Esophagus (tissue), 2 donors: ENCODE results near the gene PLK4. TPM values are rescaled to one million over a fixed set of nuclear protein-coding genes. Genes with fewer than 3 reads are reported as not detected.

Experiments
- H3K27ac ChIP-seq, 2 donors: one replicate each; pipeline ENCODE4 v1.5.1; 2013; ENCODE audit warnings: low read depth in 2 of 2, mild to moderate bottlenecking in 2 of 2, inconsistent platforms in 1 of 2, low read length in 1 of 2, moderate library complexity in 1 of 2
- H3K27me3 ChIP-seq, 2 donors: one replicate each; pipeline ENCODE4 v1.6.1; 2013; ENCODE audit warnings: low read length in 2 of 2, control low read depth in 1 of 2, mild to moderate bottlenecking in 1 of 2; ENCODE audit not compliant: insufficient read depth in 2 of 2, control insufficient read depth in 1 of 2
- H3K36me3 ChIP-seq, 2 donors: one replicate each; pipeline ENCODE4 v1.6.1; 2013; ENCODE audit warnings: low read length in 1 of 2; ENCODE audit not compliant: control insufficient read depth in 2 of 2, insufficient read depth in 2 of 2
- H3K4me1 ChIP-seq, 2 donors: one replicate each; pipeline ENCODE4 v1.6.1; 2013; ENCODE audit warnings: low read length in 1 of 2; ENCODE audit not compliant: control insufficient read depth in 2 of 2, insufficient read depth in 2 of 2
- H3K4me3 ChIP-seq, 2 donors: one replicate each; pipeline ENCODE4 v1.5.1; 2013; ENCODE audit warnings: low read length in 2 of 2, mild to moderate bottlenecking in 2 of 2, low read depth in 1 of 2, moderate library complexity in 1 of 2
- H3K9me3 ChIP-seq, 2 donors: one replicate each; pipeline ENCODE4 v1.6.1; 2013; ENCODE audit warnings: mild to moderate bottlenecking in 2 of 2, low read depth in 1 of 2, low read length in 1 of 2, moderate library complexity in 1 of 2; ENCODE audit not compliant: control insufficient read depth in 2 of 2, insufficient read depth in 1 of 2
- WGBS, 2 donors: extraction: QIAGEN DNeasy Blood & Tissue Kit; methylation state at CpG; one replicate each; pipeline ENCODE4 v1.1.7; 2013; 5-methylcytosine and 5-hydroxymethylcytosine counted together
- polyA plus RNA-seq, 2 donors: library from polyadenylated mRNA; stranded (reverse); fragments of 200-250 nt; gene quantifications; one replicate each; pipeline ENCODE4 v1.2.3, GENCODE V29; 2013
- donor health status: healthy with polysubstance abuse.
- donor health status: Bipolar disorder and iron deficiency.

The PLK4 gene
- 1 to 10 TPM; 4.0 to 6.1 TPM for polyA plus RNA-seq

DNA sequence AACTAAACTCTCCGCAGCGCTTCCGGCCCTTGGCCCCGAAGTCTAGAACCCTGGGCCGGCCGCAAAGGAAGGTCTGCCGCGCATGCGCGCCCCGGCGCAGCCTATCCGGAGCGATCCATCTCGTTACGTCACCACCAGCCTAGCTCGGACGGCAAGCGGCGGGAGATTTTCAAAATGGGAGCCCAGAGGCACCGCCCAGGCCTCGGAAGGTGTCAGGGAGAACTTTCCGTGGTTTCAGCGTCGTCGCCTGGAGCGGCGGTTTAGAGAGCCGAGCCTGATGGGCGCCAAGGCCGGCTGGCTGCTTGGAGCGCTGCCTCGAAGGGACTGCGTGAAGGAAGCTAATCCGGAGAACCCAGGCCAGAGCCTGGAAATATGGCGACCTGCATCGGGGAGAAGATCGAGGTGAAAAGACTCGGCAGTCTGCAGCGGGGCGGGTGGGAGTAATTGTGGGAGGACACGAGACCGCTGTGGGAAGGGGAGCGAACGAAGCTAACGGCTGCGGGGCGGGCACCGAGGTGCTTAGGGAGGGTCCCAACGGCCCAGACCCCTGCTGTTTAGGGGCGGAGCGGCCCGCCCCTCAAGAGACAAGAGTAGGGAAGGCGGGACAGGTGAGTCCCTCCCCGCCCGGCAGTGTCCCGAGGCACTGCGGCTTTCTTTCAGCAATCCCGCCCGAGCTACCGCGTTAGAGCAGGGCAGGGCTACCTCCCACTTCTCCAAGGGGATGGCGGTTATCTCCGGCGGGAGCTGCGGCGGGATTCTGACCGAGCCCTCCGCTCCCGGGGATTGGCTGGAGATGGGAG is at the start of gene PLK4:
Gene PLK4, plus strand, starts transcription at position 131 of the 800 bp plus-strand sequence. Its CDS starts 242 bp downstream, at position 373.
- WGBS, 2 donors = 0 to 1% methylated on average over 55 to 70 of the region's 70 CpGs
- H3K36me3 ChIP-seq = no peaks in the 10 kb centered on the region
- peaks cover 0 to 2% of the 10 kb centered on the region in 2 donors for H3K4me1 ChIP-seq
- peak within 1 kb of the TSS; percentile 92 to 94 for H3K27ac ChIP-seq
- peak within 1 kb of the TSS; percentile 79 to 92 for H3K4me3 ChIP-seq
- H3K9me3 ChIP-seq = no peaks in the 10 kb centered on the region
- H3K27me3 ChIP-seq = no peaks in the 10 kb centered on the region

DNA sequence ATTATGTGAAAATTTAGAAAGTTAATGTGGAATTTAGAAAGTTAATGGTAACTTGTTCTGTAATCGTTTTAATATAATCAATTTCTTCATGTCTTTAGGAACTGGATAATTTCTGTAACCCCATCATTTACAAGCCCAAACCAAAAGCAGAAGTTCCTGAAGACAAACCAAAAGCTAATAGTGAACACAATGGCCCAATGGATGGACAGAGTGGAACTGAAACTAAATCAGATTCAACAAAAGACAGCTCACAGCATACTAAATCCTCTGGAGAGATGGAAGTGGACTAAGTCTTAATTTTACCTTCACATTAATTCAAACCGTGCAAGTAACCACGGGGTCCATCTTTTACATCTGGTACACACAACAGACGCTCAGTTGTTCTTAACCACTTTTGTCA is 48.1 kb upstream of the PLK4 start:
- no peaks in the 10 kb centered on the region for H3K9me3 ChIP-seq
- WGBS, 2 donors = 91% methylated on average over 4 of the region's 4 CpGs
- no peak overlapping the region for H3K27ac ChIP-seq
- H3K27me3 ChIP-seq = no peaks in the 10 kb centered on the region
- no peak overlapping the region for H3K4me3 ChIP-seq
- H3K36me3 ChIP-seq = no peaks in the 10 kb centered on the region
- H3K4me1 ChIP-seq = no peaks in the 10 kb centered on the region

DNA sequence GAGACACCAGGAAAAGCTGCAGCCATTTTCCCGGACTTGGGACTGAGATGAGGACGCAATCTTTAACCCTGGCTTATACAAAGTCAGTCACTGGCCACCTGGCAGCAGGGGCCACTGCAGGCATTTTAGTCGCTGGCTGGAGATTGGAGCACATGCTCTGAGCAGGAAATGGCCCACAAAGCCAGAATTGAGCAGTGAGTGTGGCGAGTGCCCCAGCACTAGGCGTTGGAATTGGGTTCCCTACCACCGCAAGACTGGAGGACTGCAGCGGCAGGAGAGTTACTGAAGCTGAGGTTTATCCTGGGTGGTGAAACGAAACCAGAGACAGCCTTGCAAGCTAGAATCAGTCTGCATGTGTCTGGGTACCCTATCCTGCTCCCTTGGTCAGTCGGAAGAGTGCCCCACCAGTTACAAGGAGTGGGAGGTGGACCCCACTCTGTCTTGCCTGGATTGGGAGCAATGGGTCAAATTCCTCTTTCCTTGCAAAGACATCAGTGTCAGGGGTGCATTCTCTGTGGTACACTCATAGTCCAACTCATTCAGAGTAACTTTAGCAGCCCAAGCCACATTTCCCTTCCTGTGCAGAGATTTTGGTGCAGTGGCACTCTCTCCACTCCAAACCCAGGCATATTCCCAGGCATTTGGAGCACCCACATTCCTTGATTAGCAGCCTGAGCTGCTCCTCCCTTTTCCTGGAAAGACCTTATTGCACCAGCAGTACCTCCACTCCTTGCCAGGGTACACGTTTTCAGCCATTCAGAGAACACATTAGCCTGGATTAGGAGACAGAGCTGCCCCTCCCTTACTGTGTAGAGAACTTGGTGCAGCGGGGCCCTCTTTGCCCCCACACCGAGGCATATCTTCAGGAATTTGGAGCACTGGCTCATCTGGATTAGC is 36.7 kb upstream of the PLK4 start:
- no peaks in the 10 kb centered on the region for H3K27me3 ChIP-seq
- H3K4me3 ChIP-seq = no peak overlapping the region
- H3K36me3 ChIP-seq = no peaks in the 10 kb centered on the region
- no peaks in the 10 kb centered on the region for H3K9me3 ChIP-seq
- H3K4me1 ChIP-seq = peaks cover 0 to 13% of the 10 kb centered on the region in 2 donors
- H3K27ac ChIP-seq = no peak overlapping the region
- WGBS, 2 donors = 88 to 93% methylated on average over 12 of the region's 12 CpGs

DNA sequence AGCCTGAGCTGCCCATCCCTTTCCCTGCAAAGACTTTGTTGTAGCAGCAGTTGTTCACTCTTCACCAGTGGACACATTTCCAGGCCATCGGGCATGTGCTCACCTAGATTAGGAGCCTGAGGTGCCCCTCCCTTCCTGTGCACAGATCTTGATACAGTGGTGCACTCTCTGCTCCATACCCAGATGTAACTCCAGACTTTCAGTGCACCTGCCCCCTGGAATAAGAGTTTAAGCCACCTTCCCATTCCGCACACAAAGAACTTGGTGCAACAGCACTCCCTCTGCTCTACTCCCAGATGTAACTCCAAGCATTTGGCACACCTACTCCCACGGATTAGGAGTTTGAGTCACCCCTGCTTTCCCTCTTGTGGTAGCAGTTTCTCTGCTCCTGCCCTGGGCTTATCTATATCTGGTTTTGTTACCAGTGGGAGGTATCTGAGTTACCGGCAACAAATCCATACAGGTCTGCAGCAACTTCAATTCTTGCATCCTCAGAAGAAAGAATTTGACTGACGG is 36.0 kb upstream of the PLK4 start:
- 68 to 74% methylated on average over 5 of the region's 5 CpGs for WGBS, 2 donors
- H3K4me3 ChIP-seq = no peak overlapping the region
- no peaks in the 10 kb centered on the region for H3K9me3 ChIP-seq
- no peaks in the 10 kb centered on the region for H3K27me3 ChIP-seq
- no peak overlapping the region for H3K27ac ChIP-seq
- peaks cover 0 to 13% of the 10 kb centered on the region in 2 donors for H3K4me1 ChIP-seq
- no peaks in the 10 kb centered on the region for H3K36me3 ChIP-seq

DNA sequence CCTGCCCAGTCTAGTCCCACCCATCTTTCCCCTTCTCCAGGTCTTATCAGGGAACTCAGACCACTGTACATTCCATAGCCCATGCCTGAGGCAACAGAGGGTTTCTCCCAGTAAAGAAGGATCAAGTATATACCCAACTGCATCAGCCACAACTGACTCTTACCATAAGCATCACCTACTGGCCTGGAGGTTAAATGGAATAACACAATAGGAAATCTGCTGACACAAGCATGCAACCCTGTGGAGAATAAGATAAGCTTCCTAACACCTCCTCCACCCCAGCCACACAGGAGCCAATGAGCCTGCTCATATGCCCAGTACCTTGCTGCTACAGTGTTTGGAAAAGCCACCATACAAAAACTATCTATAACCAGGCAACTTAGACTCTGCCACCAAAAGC is 34.6 kb upstream of the PLK4 start:
- Histone ChIP-seq H3K4me1 (peaks cover 0 to 13% of the 10 kb centered on the region in 2 donors), H3K27me3 (no peaks in the 10 kb centered on the region), H3K9me3 (no peaks in the 10 kb centered on the region), H3K36me3 (no peaks in the 10 kb centered on the region), H3K4me3 (no peak overlapping the region), H3K27ac (no peak overlapping the region)

DNA sequence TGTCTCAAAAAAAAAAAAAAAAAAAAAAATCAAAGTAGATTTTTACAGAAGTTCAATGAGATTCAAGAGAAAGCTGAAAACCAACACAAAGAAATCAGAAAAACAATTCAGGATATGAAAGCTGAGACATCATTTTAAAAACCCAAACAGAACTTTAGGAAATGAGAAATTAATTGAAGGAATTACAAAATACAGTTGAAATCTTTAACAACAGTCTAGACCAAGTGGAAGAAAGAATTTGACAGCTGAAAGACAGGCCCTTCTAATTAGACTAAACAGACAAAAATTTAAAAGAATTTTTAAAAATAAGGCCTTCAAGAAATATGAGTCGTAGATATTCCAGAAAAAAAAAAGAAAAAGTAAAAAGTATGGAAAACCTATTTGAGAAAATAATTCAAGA is 33.9 kb upstream of the PLK4 start:
- Histone ChIP-seq H3K9me3 (no peaks in the 10 kb centered on the region), H3K4me1 (peaks cover 0 to 13% of the 10 kb centered on the region in 2 donors), H3K36me3 (no peaks in the 10 kb centered on the region), H3K4me3 (no peak overlapping the region), H3K27me3 (no peaks in the 10 kb centered on the region), H3K27ac (no peak overlapping the region)
- 89 to 98% methylated on average over 1 of the region's 1 CpG for WGBS, 2 donors

DNA sequence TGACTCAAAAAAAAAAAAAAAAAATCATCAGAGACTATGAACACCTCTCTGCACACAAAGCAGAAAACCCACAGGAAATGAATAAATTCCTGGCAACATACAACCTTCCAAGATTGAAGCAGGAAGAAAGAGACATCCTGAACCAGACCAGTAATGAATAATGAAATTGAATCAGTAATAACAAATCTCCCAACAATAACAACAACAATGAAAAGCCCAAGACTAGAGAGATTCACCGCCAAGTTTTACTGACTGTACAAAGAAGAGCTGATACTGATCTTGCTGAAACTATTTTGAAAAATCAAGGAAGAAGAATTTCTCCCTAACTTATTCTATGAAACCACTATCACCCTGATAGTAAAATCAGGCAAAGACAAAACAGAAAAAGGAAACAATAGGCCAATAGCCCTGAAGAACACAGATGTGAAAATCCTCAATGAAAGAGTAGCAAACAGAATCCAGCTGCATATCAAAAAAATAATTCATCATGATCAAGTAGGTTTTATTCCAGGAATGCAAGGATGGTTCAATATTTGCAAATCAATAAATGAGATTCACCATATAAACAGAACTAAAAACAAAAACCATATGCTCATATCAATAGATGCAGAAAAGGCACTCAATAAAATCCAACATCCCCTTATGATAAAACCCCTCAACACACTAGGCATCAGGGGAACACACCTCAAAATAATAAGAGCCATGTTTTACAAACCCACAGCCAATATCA is 31.0 kb upstream of the PLK4 start:
- H3K4me3 ChIP-seq = no peak overlapping the region
- no peaks in the 10 kb centered on the region for H3K27me3 ChIP-seq
- H3K27ac ChIP-seq = no peak overlapping the region
- no peaks in the 10 kb centered on the region for H3K36me3 ChIP-seq
- WGBS, 2 donors = 92 to 93% methylated on average over 1 of the region's 1 CpG
- peaks cover 0 to 2% of the 10 kb centered on the region in 2 donors for H3K4me1 ChIP-seq
- no peaks in the 10 kb centered on the region for H3K9me3 ChIP-seq

DNA sequence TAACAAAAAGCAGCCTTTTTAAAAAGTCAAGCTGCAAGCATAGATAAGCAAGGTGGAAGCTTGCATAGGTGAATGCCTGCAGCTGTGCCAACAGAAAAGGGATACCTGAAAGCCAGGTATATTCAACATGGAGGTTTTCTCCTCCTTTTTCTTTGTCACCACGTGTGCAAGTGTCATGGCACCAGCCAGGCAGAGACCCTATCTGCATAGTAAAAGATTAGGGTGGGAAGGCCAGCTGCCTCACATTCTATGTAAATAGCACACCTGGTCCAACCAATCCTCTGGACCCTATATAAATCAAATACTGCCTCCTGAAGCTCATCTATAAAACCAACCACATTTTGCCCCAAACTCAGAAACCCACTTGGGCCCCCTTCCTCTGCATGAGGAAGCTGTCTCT is 28.0 kb upstream of the PLK4 start:
- no peak overlapping the region for H3K4me3 ChIP-seq
- no peaks in the 10 kb centered on the region for H3K27me3 ChIP-seq
- H3K27ac ChIP-seq = no peak overlapping the region
- H3K9me3 ChIP-seq = no peaks in the 10 kb centered on the region
- no peaks in the 10 kb centered on the region for H3K36me3 ChIP-seq
- peaks cover 2 to 5% of the 10 kb centered on the region in 2 donors for H3K4me1 ChIP-seq
- WGBS, 2 donors = 29 to 33% methylated on average over 1 of the region's 1 CpG

DNA sequence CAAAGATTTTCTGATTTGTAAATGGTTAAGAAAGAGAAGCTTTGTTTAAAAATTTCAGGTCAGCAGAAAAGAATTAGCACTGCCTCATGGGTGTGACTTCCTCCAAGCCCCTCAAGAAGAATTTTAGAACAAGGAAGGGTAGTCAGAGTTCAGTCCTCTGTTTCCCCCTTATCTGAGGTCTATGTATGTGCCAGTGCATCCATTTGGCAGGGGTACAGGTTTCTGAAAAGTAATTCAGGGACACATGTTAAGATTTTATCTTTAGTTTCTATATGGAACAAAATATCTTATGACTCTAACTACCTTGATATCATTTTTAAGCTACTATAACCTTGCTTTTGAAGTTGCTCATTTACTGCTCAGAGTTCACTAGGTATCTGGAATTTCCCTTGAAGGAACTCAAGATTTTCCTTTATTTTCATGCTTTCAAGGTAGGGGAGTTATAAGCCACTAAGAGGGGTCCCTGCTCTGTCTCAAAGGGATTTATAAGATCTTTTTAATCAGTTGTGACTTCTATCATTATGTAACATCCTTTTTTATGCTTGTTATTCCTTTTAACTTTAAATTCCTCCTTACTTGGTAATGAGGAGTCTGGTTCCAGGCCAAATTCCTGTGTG is 24.4 kb upstream of the PLK4 start:
- Histone ChIP-seq H3K27ac (peak overlapping the region; percentile 71 to 79), H3K4me1 (peaks cover 2 to 5% of the 10 kb centered on the region in 2 donors), H3K9me3 (no peaks in the 10 kb centered on the region), H3K27me3 (no peaks in the 10 kb centered on the region), H3K36me3 (no peaks in the 10 kb centered on the region), H3K4me3 (no peak overlapping the region)
